HG02798 (cell line): ENCODE measurements around the gene AP1B1.

ENCODE experiments used
- ATAC-seq: cut with Tn5 transposase; IDR thresholded peaks from one replicate; pipeline ENCODE4 v1.9.1; 2021; ENCODE audit warnings: mild to moderate bottlenecking; ENCODE audit not compliant: unreplicated experiment, poor library complexity

Gene AP1B1

DNA sequence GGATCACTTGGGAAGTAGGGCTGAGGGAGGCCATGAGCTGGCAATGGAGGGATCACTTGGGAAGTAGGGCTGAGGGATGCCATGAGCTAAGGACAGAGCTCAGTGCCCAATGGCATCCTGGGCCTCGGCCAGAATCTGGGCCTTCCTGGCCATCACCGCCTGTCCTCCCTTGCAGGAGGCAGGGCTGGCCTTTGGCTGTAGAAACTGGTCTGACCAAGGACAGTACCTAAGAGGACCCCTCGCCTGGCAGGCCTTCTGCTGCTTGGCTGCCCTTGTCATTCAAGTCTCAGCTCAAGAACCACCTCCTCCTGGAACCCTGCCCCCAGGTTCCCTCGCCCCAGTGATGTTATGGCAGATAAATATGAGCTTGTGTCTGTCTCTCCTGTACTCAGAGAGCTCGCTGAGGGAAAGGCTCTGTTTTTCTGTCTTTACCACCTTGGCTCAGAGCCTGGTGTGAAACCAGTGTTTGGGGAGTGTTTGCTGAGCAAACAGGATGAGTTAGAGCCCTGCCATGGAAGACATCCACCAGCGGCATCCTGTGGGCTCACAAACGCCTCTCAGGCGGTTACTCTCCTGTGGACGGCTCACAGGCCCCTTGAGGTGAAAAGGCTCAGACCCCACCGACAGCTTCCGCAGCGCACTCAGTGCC is 53.5 kb downstream of the AP1B1 start:
- ATAC-seq: no peak

DNA sequence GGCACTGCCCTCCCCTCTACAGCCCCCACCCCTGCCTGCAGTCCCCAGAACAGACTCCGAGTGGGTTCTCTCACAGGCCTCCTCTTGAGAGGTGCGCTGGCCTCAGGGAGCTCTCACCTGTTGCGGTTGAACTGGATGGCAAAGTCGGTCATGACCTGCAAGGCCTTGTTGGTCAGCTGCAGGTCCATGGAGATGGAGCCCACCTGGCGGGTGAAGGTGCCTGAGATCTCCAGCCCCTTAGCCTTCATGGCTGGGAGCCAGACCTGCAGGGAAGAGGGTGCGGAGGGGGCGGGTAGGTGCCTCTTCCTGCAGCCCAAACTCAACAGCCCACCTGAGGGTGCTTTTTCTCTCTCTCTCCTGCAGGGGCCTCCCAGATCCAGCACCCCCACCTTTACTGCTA is 54.2 kb downstream of the AP1B1 start:
- no peak for ATAC-seq

DNA sequence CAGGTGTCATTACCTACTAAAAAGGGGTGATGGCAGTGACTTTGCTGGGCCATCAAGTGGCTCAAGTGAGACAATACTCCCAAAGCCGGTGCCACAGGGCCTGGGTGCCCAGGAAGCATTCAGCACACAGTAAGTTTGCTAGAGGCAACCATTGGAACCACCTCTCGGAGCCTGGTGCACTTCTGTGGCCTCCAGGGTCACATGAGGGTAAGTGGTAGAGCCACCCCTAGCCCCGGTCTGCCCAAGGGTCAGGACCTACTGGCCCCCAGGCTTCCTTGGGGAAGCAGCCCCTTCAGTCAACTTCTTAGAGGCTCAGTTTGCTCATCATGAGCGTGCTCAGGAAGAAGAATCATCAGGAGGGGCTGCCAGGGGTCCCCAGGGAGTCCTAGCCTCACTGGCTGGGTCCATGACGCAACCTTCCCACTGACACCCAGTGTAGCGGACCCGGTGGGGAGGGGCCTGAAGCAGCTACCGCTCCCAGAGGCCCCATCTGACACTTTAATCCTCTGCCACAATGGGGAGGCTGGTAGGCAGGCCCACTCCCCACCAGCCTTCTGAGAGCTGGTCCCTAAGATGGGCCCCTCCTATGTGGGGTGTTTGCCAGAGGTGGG is 55.4 kb downstream of the AP1B1 start:
- ATAC-seq: no peak

DNA sequence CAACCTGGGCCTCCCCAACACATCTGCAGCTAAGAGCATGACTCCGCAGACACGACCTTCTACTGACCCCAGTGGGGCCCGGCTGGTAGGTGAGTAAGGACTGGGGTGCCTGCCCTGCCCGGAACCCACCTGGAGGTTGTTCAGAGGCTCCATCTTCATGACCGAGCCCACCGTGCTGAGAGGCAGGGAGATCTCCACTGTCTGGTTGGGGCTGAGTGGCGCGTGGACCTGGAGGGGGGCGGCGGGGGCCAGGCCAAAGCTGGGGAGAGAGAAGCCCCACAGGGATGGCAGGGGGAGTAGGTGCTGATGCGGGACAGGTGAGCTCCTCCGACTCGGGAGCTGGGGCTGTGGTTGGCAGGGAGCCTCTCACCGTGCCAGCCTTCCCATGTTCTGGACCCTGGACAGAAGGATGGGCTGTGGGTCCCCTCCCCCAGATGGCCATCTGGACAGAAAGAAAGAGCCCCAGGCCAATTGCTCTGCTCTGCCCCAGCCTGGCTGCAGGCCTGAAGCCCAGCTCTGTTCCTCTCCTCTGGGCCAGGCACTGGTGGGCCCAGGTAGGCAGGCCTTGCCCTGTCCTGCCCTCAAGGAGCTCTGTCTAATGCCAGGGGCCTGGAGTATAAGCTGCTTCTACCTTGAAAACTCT is 56.6 kb downstream of the AP1B1 start:
- ATAC-seq: no peak

DNA sequence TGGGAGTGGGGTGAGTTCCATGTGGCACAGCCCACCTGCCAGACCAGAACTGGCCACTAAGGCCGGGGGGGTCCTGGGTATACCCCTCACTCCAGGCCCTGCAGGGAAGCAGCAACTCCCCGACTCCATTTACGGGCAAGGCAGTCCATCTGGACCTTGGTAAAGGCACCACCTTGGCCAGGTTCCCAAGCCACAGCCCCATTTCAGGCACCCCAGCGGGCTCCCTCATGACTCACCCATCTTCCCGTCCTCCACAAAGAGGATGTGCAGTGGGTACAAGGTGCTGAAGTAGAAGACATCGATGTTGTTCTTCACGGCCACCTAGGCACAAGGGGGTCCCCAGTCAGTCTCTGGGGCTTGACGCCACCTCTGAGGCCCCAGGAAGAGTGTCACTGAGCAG is 57.2 kb downstream of the AP1B1 start:
- no peak for ATAC-seq

DNA sequence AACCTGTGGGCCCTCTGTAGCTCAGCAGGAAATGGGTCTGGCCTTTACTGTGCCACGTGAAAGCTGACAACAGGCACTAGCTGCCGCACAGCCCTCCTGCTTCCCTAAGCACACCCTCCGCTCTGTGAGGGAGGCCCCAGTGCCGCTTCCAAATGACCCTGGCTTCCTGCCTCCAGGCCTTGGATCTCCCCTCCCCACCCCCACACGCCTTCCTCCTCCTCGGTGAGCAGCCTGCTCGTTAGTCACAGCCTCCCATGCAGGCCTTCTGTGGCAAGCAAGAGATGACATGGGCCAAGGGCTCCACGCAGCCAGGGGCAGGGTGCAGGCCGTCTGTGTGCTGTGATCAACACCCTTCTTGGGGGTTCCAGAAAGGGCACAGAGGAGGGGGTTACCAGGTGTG is 57.6 kb downstream of the AP1B1 start:
- ATAC-seq: no peak

DNA sequence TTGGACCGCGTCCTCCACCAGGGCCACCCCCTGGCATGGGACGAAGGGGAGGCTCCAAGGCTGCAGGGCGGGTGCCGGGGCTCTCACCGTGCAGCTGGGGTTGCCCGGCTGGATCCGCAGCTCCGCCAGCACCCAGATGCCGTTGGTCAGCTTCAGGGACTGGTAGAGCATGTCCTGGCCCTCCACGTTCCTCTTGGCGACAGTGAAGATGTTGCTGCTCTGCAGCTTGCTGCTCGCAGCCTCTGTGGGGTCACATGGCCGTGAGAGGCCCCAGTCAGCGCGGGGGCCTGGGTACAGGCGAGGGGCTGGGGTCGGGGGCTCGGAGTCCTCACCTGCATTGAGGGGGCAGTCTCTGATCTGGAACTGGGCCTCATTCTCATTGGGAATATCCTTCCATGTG is 58.1 kb downstream of the AP1B1 start:
- no peak for ATAC-seq

DNA sequence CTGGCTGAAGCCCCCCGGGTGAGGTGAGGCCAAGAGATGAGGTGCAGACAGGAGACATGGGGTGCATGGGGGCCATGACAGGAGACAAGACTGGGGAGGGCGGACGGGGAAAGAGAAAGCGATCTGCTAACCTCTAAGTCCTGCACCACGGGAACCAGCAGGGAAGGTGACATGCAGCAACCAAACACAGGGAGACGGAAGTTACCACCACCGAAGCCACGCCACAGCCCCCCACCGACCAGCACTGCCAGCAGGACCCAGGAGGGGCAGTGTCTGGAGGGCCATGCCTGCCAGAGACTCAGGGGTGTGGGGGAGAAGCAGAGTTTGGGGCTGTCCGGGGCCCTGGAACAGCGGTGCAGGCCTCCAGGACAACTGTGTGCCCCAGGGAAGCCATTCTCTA is 58.8 kb downstream of the AP1B1 start:
- no peak for ATAC-seq

DNA sequence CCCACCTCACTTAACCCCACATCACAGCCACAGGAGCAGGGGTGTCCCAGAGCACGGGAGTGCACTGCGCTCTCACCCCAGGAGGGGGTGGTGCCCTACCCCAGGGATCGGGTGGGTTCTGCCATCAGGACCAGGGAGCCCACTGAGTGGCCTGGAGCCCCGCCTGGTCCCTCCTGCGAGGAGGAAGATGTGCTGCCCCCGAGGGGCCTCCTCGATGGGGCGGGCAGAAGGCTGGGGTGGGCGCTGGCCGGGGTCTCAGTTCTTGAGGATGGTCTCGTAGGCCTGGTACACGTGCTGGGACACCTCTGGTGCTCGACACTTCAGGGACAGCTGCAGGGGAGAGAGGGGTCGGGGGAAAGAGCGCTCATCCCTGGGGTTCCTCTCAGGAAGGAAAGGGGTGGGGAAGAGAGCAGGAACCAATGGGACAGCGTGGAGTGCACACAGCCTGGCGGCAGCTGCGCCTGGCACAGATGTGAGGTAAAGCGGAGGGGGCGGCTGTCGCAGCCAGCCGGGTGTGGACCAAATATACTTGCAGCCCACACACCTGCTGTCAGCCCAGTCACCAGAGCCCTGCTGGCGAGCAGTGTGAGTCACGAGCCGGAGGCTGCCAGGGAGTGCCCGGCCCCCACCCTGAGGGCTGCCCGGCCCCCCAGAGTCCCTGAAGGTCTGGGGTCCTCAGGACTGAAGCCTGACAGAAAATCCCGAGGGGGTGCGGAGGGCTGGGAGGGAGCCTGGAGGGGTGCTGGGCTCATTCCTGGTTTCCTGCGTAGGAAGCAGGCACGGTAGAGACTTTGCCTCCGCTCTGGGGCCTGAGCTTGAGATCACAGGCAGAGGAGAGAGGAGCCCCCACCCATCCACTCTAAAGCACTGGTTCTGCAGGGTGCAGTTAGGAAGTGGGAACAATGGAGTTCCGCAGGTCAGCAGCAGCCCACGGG is 59.5 kb downstream of the AP1B1 start:
- ATAC-seq: no peak

DNA sequence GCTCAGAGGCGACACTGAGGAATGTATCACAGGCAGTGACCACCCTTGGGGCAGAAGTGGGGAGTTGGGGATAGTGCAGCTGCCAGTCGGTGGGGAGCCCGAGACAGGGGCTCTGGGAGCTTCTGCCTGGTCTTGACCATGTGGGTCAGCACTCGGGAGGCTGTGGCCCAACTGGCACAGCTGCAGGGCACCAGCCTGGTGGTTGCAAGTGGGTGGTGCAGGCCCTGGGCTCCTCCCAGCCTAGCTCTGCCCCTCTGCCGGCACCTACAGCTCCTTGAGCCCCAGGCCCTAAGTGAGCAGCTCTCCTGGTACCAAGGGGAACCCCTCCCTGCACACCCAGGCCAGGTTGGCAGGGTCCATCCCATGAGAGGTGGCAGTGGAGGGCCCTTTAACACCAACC is 60.3 kb downstream of the AP1B1 start:
- ATAC-seq: no peak

DNA sequence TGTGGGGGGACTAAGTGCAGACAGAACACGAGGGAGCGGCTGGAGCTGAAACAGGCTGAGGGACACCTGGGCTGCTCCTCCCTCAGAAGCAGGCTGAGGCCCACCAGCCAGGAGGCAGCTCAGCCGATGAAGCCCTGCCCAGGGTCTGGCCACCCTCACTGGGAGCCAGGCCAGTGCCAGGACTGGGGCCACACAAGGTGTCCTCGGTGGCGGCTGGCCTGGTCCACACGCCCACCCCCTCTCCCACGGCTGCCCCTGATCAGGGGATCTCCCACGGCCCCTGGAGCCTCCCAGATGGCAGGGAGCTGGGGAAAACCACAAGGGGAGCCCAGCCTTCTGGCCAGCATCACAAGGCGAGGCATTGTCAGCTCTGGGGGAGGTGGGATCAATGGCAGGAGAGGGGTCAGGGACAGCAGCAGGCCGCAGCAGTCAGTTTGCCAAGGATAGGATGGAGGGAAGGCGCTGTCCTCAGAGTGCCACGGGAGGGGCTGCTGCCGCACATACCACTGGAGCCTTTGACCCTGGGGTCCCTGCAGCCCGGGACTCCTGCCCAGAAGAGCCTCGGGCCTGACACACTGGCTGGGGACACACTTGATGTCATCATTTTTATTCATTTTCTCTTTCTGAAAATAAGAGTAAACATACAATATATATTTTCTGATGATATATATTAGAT is 61.1 kb downstream of the AP1B1 start:
- ATAC-seq: no peak

DNA sequence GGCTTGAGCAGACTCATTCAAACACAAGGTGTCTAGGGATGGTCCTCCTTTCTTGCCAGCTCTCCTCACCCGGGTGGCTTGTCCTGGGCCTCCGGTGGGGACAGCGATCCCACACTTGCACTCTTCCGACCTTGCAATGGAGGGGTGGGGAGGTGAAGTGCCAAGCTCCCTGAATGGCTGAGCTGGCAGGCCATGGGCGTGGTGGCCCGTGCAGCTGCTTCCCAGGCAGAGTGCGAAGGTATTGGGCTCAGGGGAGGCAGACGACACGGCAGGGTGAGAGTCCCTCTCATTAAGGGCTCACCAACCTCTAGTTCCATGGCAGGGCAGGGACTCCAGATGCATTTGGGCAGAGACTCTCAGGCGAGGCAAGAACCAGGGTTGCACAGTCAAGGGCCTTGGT is 61.9 kb downstream of the AP1B1 start:
- ATAC-seq: no peak

DNA sequence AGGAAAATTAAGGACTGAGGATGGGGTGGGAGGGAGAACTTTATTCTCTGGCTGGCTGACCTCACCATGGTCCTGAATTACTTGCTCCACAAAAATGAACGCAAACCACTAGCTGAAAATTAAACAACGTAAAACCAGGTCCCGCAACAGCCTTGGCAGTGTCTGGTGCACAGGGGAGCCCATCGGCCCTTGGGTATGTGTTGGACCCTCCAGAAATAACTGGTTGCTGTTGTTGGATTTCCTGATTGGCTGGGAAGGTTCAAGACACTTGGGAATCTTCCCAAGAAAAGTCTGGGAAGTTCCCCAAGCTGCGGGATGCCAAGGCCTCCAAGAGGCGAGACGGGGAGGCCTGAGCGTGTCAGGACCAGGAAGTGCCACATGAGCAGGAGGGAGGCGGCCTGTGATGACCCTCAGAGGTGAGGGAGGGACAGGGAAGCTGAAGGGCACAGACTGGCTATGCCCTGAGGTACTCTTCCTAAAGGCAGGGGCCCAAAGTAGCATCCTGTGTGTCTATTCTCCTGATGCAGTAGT is 62.5 kb downstream of the AP1B1 start:
- no peak for ATAC-seq

DNA sequence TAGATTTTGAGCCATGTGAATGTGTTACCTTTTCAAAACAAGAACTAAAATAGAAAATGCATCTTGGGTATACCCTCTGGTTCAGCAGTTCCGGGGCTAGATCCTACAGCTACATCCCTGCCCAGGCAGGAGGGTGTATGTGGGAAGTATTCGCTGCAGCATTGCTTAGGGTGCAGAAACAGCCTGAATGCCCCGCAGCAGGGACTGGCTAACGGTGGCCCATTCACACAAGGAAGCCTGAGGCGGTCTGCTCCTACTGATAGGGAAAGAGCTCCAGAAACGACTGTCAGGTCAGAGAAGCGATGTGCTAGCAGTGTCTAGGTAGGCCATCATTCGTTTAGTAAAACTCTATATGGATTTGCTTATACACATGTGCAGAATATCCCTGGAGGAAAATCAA is 63.0 kb downstream of the AP1B1 start:
- ATAC-seq: no peak

DNA sequence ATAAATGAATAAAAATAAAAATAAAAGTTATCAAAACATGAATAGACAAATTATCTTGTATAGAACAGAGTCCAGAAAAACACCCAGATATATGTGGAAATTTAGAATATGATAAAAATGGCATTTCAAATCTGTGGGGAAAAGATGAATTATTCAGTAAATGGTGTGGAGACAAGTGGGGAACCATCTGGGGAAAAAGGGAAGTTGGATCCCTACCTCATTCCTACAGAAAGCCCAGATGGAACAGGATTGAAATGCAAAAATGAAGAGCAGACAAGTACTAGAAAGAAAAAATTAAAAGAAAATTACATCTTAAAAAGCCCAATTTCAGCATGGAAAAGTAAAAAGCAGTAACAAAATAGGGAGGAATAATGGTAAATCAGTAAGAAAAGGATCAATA is 64.7 kb downstream of the AP1B1 start:
- ATAC-seq: no peak

DNA sequence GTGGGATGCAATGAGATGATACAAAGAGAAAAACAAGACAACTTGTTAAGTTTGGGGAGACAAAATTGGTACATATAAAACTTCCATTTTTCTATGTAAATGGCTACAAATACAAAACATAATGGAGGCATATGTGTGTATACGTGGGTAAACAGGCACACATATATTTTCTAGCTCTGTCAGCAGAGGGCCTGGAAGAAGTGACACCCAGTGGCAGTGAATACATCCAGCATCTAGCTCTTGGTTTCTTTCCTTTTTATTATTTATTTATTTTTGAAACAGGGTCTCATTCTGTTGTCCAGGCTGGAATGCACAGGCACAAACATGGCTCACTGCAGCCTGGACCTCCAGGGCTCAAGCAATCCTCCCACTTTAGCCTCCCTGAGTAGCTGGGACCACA is 67.8 kb downstream of the AP1B1 start:
- no peak for ATAC-seq

DNA sequence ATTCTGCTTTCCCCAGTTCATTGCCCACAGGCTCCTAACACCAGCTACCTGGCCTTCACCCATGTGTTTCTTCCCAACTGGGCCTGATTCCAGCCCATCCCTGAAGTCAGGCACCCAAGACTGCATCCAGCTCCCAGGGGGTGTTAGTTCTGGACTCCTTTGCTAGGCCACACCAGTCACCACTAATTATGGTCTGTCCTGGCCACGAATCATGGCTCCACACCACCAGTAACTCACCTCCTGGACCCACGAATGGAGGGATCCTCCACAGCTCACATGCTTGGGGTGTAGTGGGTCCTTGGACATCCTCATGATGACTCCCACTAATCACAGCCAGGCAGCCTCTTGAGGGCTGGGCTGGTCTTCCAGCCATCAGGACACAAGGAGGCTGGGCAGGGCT is 69.3 kb downstream of the AP1B1 start:
- no peak for ATAC-seq

DNA sequence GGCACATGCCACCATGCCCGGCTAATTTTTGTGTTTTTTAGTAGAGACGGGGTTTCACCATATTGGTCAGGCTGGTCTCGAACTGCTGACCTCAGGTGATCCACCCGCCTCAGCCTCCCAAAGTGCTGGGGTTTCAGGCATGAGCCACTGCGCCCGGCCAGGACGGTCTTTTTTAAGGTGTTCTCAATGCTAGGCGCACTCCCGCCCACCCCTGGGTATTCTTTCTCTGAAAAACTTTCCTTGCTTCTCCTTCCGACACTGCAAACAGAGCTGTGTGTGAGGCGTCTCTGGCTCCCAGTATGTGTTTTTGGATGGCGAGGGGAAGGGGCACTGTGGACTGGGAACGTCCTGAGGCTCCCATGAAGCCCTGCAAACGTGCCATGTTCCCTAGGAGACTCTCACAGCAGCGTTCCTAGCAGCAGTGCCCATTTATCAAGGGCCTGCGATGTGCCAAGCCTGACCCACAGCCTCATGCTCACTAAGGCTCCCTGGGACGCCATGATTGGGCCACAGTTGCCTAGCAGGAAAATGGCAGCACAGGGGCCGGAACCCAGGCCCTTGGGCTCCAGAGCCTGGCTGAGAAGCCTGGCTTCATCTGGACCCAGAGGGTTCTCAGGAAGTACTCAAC is 70.4 kb downstream of the AP1B1 start:
- ATAC-seq: no peak

DNA sequence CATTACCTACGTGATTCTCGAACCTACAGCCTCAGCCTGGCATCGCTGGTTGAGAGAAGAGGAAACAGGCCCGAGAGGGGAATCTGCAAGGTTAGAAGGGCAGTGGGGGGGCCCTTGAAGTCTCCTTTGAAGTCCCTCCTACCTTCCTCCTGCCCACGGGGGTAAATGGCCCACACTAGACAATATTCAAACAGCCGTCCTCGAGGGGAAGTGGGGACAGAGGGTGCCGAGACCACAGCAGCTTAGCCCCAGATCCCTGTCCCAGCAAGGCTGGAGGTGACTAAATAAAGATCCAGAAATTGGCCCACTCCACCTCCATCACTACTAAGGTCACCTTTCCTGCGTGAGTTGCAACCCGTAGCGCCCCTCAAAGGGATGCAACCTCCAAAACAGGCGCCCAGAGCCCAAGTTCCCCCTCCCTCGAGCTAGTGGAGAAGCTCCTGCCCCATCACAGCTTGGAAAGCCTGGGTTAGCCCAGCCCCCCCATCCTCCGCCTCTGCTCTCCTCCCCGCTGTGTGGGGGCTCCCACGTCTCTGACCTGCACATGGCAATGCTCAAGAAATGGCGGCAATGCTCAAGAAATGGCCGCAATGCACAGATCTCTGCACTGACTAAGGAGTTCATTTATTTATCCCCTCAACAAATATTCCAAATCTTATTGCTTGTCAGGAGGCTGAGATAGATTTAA is 72.1 kb downstream of the AP1B1 start:
- ATAC-seq: no peak
